NCI-H187 (cell line): ENCODE data around the gene ABL1.

ENCODE experiments used
- DNase-seq, 2 experiments: peaks; one replicate each; lab custom pipeline; 2025; lab: John Stamatoyannopoulos, UW

The ABL1 gene

DNA sequence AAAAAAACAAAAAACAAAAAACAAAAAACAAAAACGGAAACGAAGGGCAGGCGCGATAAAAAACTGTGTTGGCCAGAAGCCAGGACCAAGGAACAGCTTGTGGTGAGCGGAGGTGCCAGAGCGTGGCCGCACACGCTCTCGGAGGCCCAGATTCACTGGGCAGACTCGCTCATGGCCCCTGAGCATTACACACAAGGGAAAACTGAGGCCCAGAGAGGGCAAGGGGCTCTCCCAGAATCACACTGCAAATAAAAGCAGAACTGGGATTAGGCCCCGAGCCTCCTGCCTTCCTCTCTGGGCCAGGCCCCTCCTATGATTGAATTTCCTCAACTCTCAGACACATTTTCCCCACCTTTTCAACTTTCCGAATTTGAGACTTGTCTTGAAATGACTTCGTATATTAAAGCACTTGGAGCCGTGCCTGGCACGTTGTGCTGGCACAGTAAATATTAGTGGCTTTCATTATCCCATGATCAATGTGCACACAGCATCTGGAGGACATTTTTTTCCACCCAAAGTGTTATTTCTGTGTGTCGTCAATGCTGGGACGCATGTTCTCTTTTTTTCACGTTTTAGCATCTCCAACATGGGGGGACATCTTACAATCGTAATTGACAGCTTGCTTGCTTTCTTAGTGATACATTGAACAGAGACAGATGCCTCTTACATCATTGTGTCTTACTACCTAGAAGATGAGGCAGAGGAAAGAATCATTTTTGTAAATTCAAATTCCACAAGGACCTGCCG lies 96.6 kb downstream of the ABL1 start:
- DNase-seq: no peak

- no peak for DNase-seq
Observed at GRCh38 chr9:130932255-130933079, 97.4 kb downstream of the ABL1 start.

- no peak for DNase-seq
Observed at GRCh38 chr9:130933114-130934046, 98.3 kb downstream of the ABL1 start.

DNA sequence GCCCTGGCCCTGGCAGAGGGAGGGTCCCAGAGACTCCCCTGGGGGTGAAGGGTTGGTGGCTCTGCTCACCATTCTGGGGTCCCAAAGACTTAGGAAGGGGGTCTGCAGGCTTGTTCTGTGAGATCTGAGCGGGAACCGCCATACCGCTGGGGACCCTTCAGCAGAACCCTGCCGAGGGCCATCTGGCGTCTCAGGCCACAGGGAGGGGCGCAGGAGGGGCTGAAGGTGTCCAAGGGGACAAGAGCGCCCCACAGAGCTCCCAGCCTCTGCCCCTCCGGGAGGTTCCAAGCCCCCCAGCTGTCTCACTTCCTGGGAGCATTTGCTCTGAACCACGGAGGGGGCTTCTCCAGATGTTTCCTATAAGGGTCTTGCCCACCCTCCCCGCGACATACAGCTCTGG lies 99.2 kb downstream of the ABL1 start:
- DNase-seq: no peak

GRCh38 chr9:130934702-130935647 lies 99.9 kb downstream of the ABL1 start:
- DNase-seq: no peak

GRCh38 chr9:130935648-130936271 lies 100.7 kb downstream of the ABL1 start:
- no peak for DNase-seq

GRCh38 chr9:130936285-130937117 lies 101.4 kb downstream of the ABL1 start:
- DNase-seq: no peak
